PFSK-1 (cell line): ENCODE data around the gene RAB26.

Experiments used
- POLR2AphosphoS5 ChIP-seq: IDR thresholded peaks from 2 replicates; pipeline ENCODE4 v1.6.1; 2012; ENCODE audit warnings: low read depth, mild to moderate bottlenecking, control low read depth, low read length, moderate library complexity
- SIN3A ChIP-seq: IDR thresholded peaks from 2 replicates; pipeline ENCODE4 v1.6.1; 2012; ENCODE audit warnings: mild to moderate bottlenecking, low read length, moderate library complexity, borderline replicate concordance; ENCODE audit not compliant: insufficient read depth

DNA sequence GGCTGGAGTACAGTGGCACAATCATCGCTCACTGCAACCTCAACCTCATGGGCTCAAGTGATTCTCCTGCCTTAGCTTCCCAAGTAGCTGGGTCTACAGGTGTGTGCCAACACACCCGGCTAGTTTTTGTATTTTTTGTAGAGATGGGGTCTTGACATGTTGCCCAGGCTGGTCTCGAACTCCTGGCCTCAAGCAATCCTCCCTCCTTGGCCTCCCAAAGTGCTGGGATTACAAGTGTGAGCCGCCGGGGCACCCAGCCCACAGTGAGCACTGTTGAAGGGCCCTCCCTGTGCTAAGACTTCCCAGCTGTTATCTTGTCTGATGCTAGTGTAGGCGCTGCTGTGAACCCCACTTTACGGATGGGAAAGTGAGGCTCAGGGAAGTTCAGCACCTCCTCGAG is 40.0 kb downstream of the RAB26 start:
- TF ChIP-seq POLR2AphosphoS5 (no peak), SIN3A (no peak)
